ENCODE results near the gene GUCA2B. TPM values are rescaled to one million over a fixed set of nuclear protein-coding genes. Genes with fewer than 3 reads are reported as not detected.

Gene GUCA2B
- total and polyA plus RNA-seq, 2 of the 4 experiments (the other 2 are of a cell fraction), result not detected

- TF ChIP-seq RAD21 (IDR thresholded peaks at IDR 0.05; ENCODE audit: low read length), result no peak
Measured at GRCh38 chr1:42183210-42183956, 30.2 kb downstream of the GUCA2B start (continued).

- dilution Hi-C loops (cut with HindIII; ENCODE audit: low sequenced_read_pairs, unreplicated experiment), result no loop called here
- peaks cover 19% of the 10 kb centered on the region for H3K36me3 ChIP-seq (ENCODE audit: control insufficient read depth, insufficient read depth, low read length)
- no peak overlapping the region for H2AFZ ChIP-seq (replicated peaks; ENCODE audit: low read length, poor library complexity)
- H2BK20ac ChIP-seq (ENCODE audit: low read depth, low read length), result no peak overlapping the region
- no peaks in the 10 kb centered on the region for H3K27me3 ChIP-seq (ENCODE audit: control insufficient read depth, insufficient read depth, low read length)
- no peak overlapping the region for H3K9ac ChIP-seq (ENCODE audit: low read depth, low read length)
- no peak overlapping the region for H3K56ac ChIP-seq (ENCODE audit: extremely low read depth, insufficient read depth, low read length)
- H3K23ac ChIP-seq (ENCODE audit: low read depth, low read length), result no peak overlapping the region
- H4K20me1 ChIP-seq (ENCODE audit: insufficient read depth, low read length), result no peaks in the 10 kb centered on the region; the same call in 1 of the 2 replicates
- no peak overlapping the region for H2BK15ac ChIP-seq (ENCODE audit: low read depth, low read length)
- H3K4me3 ChIP-seq (ENCODE audit: insufficient read depth, low read depth, low read length), result no peak overlapping the region
- H2AK9ac ChIP-seq (replicated peaks; ENCODE audit: low read depth, low read length, poor library complexity), result no peak overlapping the region
- no CpG with 5 or more reads among the region's 6 CpGs for WGBS, 2 experiments (ENCODE audit: extremely low coverage in 2 of 2, insufficient read length in 1 of 2)
- ChIA-PET POLR2A (ENCODE audit: unreplicated experiment) (no interaction called here), CTCF (no interaction called here)
- no peak overlapping the region for H3K27ac ChIP-seq (ENCODE audit: insufficient read depth, low read length)
- H3K9me1 ChIP-seq (ENCODE audit: insufficient read depth, low read length), result 0 out of 2 replicates have a peak, but pooled peaks cover 2% of the 10 kb centered on the region
- no peak overlapping the region for H4K8ac ChIP-seq (ENCODE audit: low read depth in 2 of 2, low read length in 2 of 2)
- ATAC-seq (ENCODE audit: low read depth) (no peak), DNase-seq (no peak)
- H3K18ac ChIP-seq (ENCODE audit: low read depth, low read length), result no peak overlapping the region
- H3K4me1 ChIP-seq (ENCODE audit: control insufficient read depth, insufficient read depth, low read length), result peaks cover 4% of the 10 kb centered on the region
- in situ Hi-C loops (cut with MboI; ENCODE audit: low sequenced_read_pairs), result no loop called here
- peaks cover 0 to 13% of the 10 kb centered on the region in 2 experiments; a peak in 2 of 4 replicates for H3K79me1 ChIP-seq (ENCODE audit: low read depth in 1 of 2, low read length in 2 of 2)
- no peak overlapping the region for H2BK120ac ChIP-seq (ENCODE audit: low read depth, low read length)
- H3K9me3 ChIP-seq (ENCODE audit: control insufficient read depth, insufficient read depth, low read length), result no peaks in the 10 kb centered on the region
- H4K5ac ChIP-seq (ENCODE audit: low read depth, low read length), result no peak overlapping the region
- no peak overlapping the region for H3K4ac ChIP-seq (ENCODE audit: low read depth, low read length)
- no peak overlapping the region for H2BK5ac ChIP-seq (ENCODE audit: low read depth, low read length, poor library complexity, severe bottlenecking)
- intact Hi-C loops (cut with micrococcal nuclease), result no loop called here
- no peak overlapping the region for H4K91ac ChIP-seq (ENCODE audit: insufficient read depth, low read depth, low read length)
- H3K4me2 ChIP-seq (ENCODE audit: low read depth, low read length), result no peak overlapping the region
- BruUV-seq (replicated peaks), result no TSS peak
- H3K14ac ChIP-seq (replicated peaks; ENCODE audit: low read depth, low read length), result no peak overlapping the region
- H2AK5ac ChIP-seq (ENCODE audit: low read depth, low read length), result no peak overlapping the region
- TF ChIP-seq RAD21 (IDR thresholded peaks at IDR 0.05; ENCODE audit: low read length), result no peak
- no peak for TF ChIP-seq CHD1 (IDR thresholded peaks at IDR 0.05; ENCODE audit: low read depth, low read length)
- no peak for TF ChIP-seq POLR2A (IDR thresholded peaks at IDR 0.05; ENCODE audit: low read depth, low read length)
- no peak for TF ChIP-seq BHLHE40 (IDR thresholded peaks at IDR 0.05; ENCODE audit: low read depth, low read length)
- no peak for TF ChIP-seq NFE2L2 (IDR thresholded peaks at IDR 0.05; ENCODE audit: low read depth, low read length)
- TF ChIP-seq ELK1 (IDR thresholded peaks at IDR 0.05; ENCODE audit: borderline replicate concordance, low read depth, low read length), result no peak
- TF ChIP-seq CEBPB (IDR thresholded peaks at IDR 0.05; ENCODE audit: low read depth, low read length), result no peak
- no peak for TF ChIP-seq CTCF (conservative IDR thresholded peaks at IDR 0.05; ENCODE audit: low read depth, low read length)
- TF ChIP-seq RFX5 (IDR thresholded peaks at IDR 0.05; ENCODE audit: low read depth, low read length), result no peak
- TF ChIP-seq USF2 (IDR thresholded peaks at IDR 0.05; ENCODE audit: low read depth, low read length), result no peak
- TF ChIP-seq FOS (IDR thresholded peaks at IDR 0.05; ENCODE audit: low read depth, low read length), result no peak
- TF ChIP-seq MXI1 (IDR thresholded peaks at IDR 0.05; ENCODE audit: borderline replicate concordance, low read depth, low read length), result no peak
- no peak for TF ChIP-seq MAZ (IDR thresholded peaks at IDR 0.05; ENCODE audit: borderline replicate concordance, low read depth, low read length)
- no peak for TF ChIP-seq RCOR1 (IDR thresholded peaks at IDR 0.05; ENCODE audit: insufficient replicate concordance, low read length)
Measured at GRCh38 chr1:42183957-42184268, 30.7 kb downstream of the GUCA2B start.

Measured in IMR-90 (cell line).